Lung microvascular endothelial cell (primary cell): ENCODE measurements around the gene RNF19B. TPM values are rescaled to one million over a fixed set of nuclear protein-coding genes. Genes with fewer than 3 reads are reported as not detected.
A peak's percentile ranks its signal among the peaks of the same experiment; 100 is the strongest.

Experiments
- DNase-seq, 2 donors: peaks; one replicate each; pipeline versions ENCODE4 v3.0.0 to v3.0.0-alpha.2; 2010; ENCODE audit warnings: low read depth in 2 of 2
- total RNA-seq: library from RNA; depleted of rRNA; stranded (reverse); fragments of >200 nt; gene quantifications from 2 replicates; pipeline ENCODE4 v1.2.1, GENCODE V29; 2014

RNF19B gene
- total RNA-seq, 1 donor from 2014 or later: 8.5 TPM

DNA sequence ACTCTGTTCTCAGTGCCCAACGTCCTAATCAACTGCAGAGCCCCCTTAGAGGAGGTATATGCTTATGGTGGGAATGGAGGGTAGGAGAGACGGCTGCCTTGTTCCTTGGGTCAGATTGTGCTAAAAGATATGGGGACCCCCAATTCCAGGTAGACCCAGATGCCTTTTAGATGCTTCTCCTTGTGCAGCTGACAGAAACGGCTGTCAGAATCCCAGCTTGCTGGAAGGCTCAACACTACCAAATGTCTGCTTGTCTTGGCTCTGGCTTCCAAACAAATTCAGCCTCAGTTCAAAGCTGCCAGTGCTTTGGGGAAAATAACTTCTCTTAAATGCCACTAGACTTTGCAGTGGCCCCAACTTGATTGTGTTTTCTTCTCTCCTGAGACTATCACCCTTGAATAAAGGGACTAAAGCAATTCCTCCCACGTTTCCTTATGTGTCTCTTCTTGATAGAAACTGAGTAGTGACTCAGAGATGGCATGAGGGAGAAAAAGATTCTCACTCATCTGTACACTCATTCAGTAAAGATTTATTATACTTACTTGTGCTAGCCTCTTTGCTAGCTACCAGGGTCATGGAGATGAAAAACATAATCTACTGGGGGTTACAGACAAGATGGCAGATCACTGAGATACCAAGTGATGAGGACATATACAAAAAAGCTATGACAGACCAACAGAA is 3.4 kb upstream of the RNF19B start:
- DNase-seq: no peak

GRCh38 chr1:32966900-32967299 is 2.3 kb upstream of the RNF19B start:
- DNase-seq: no peak

- no peak for DNase-seq
These were observed 690 bp upstream of the RNF19B start for GRCh38 chr1:32965251-32965747.

DNA sequence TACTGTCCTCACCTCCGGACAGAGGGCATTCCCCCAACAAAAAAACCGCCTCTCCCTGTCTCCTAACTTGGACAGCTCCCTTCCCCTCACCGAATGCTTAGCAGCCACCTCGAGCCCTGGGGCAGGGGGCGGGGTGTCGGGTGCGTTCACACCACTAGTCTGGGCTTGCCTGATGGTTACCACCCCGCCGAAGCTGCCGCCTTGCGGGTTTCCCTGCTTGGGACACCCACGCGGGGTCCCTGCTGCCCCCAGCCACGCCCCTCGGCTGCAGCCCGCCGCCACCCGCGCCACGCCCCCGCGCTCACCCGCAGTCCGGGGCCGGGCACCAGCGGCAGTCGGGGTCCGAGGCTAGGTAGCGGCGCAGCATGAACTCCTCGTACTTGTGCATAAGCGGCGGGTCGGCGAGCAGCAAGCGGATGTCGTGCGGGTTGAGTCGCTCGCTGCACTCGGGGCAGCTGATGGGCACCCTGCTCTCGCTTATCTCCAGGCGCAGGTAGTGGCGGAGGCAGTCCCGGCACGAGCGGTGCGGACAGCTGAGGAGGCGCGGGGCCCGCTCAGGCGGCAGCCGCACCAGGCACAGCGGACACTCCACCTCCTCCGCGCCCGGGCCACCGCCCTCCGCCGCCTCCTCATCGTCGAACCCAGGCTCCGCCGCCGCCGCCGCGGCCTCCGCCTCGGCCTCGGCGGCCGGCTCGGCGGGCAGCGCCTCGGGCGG is 706 bp downstream of the RNF19B start:
- peak; percentile 54 to 60 for DNase-seq

DNA sequence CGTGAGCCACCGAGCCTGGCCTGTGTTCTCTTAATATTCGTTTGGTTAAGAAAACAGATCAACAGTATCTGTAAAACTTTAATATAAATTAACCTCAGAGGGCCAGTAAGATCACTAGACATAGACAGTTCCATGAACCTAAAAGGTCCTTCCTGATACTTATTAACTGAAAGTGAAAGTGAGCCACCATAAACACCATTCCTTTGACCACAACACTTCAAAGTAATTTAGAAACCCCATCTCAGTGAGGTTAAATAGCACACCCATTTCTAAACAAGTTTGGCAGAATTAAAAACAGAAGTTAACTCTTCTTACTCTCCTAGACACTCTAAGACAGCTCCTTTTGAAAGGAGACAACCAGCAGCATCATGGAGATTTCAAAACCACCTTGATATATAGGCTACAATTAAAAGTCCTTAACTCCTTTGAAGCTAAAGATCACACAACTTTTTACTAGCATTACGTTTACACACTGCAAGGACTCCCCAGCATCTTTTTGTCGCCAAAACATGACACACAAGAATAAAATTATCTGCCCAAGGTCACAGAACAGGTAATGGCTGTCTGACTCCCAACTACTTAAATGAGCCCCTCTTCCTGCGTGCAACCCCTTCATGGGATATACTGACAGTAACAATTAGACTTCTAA is 2.2 kb downstream of the RNF19B start:
- peak; percentile 48 to 53 for DNase-seq

- DNase-seq: no peak
These were observed 3.7 kb downstream of the RNF19B start for GRCh38 chr1:32960819-32961355.

DNA sequence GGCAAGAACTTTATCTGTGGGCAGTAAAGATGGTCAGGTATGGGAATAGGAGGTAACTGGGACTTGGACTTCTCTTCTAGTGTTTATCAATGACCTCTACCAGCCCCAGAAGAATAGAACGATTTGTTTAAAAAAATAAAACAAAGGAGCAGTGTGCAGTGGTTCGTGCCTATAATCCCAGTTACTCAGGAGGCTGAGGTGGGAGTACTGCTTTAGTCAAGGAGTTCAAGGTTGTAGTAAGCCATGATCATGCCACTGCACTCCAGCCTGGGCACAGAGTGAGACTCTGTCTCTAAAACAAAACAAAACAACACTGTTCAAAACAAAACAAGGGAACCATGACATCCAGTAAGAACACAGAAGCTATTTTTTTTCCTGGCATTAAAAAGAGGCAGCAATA is 4.3 kb downstream of the RNF19B start:
- DNase-seq: no peak

DNA sequence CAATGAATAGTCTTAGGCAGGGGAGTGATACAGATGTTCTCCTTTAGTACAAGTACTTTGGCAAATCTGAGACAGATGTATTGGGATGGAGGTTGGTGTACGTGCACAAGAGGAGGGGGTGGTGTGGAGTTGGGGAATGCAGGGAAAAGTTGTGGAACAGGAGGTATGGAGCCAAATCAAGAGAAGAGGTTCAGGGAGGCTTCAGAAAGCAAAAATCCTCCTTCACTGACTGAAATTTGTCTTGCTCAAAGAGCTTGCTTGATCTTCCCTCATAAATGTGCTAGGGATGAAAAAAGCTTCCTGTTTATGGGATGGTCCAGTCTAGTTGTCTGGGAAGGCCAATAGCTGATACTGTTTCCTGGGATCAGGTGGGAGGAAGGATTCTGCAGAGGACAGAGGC is 5.8 kb downstream of the RNF19B start:
- DNase-seq: no peak

DNA sequence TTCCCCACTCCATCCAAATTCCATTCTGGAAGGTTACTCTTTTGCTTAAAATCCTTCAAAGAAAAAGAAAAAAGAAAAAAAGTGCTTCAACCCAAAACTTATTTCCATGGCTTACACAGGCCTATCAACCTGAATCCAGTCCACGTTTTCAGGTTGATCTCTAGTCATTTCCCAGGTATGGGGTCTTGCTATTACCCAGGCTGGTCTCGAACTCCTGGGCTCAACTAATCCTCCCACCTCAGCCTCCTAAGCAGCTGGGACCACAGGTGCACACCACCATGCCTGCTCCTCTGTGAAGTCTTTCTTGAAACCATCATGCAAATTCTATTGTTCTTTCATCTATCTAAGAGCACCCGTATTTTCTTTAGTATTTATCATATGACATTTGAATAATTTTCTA is 7.6 kb downstream of the RNF19B start:
- no peak for DNase-seq

DNA sequence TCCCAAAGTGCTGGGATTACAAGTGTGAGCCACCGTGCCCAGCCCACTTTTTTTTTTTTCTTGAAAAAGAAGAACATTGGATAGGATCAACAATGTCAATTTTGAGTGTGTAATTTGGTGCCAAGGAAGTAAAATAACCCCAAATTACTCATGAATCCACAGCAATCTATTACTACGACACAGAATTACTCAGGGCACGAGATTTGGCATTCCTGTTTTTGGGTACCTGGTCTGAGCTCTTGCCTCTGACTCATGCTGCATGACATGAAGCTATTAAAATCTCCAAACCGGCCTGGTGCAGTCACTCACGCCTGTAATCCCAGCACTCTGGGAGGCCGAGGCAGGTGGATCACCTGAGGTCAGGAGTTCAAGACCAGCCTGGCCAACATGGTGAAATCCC is 10.4 kb downstream of the RNF19B start:
- no peak for DNase-seq

GRCh38 chr1:32953495-32953894 is 11.1 kb downstream of the RNF19B start:
- DNase-seq: peak; percentile 35 to 94

DNA sequence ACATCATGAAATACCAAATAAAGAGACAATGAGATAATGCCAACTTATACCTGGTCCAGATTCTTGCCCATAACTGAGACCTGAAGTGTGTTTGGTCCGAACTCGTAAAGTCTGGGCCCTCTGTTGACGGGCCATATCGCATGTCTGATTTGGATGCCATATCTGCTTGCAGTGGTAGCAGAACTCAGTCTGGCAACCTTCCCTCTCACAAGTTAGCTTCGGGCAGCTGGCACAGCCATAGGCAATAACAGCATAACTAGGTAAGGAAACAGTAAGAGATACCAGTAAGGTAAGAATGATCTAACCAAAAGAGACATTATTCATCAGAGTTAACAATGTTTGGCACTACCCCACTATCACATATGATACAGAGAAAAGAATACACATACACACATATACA is 15.1 kb downstream of the RNF19B start:
- DNase-seq: no peak

DNA sequence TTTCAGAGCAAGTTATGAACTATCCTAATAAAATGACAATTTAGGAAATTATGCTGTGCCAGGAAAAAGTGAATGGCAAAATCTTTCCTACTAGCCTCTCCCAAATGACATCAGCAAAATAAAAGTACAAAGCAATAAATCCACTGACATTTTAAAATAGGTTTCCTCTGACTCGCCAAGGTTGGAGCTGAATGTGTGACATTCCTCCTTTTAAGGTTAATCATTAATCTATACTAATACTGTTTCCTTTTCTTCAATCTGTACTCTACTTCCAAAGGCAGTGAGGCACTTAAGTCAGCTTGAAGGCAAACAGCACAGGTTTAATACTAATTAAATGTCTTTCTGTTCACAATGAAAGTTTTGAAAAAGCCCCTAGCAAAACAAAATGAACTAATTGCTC is 15.7 kb downstream of the RNF19B start:
- peak in 1 of 2 donors; percentile 85 for DNase-seq

- no peak for DNase-seq
These were observed 16.3 kb downstream of the RNF19B start for GRCh38 chr1:32948390-32948722.

GRCh38 chr1:32947669-32948389 is 16.8 kb downstream of the RNF19B start:
- no peak for DNase-seq

- DNase-seq: no peak
These were observed 18.2 kb downstream of the RNF19B start for GRCh38 chr1:32946413-32946812.

- no peak for DNase-seq
These were observed 20.4 kb downstream of the RNF19B start for GRCh38 chr1:32944180-32944579.

GRCh38 chr1:32939655-32940371 is 24.8 kb downstream of the RNF19B start:
- DNase-seq: peak; percentile 55 to 88

DNA sequence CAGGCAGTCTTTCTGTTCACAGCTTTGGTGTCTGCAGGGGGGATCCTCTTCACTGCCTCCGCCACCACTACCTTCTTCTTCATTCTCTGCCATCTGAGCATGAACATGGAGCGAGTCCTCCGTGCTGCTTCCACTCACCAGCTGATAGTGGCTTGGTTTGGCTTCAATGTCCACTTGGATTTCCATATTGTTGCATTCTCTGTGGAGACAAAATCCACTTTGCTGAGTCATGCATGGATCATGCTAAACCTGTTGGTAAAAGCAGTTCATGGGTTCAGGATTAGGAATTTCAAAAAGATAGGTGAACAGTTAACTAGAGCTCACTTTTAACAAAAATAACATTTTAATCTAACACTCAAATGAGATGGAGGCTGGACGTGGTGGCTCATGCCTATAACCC is 27.5 kb downstream of the RNF19B start:
- no peak for DNase-seq

- DNase-seq: no peak
These were observed 30.1 kb downstream of the RNF19B start for GRCh38 chr1:32934535-32934934.

- peak; percentile 69 to 92 for DNase-seq
These were observed 30.8 kb downstream of the RNF19B start for GRCh38 chr1:32933742-32934322.
